ENCODE measurements around the gene LYRM7.

Gene LYRM7

DNA sequence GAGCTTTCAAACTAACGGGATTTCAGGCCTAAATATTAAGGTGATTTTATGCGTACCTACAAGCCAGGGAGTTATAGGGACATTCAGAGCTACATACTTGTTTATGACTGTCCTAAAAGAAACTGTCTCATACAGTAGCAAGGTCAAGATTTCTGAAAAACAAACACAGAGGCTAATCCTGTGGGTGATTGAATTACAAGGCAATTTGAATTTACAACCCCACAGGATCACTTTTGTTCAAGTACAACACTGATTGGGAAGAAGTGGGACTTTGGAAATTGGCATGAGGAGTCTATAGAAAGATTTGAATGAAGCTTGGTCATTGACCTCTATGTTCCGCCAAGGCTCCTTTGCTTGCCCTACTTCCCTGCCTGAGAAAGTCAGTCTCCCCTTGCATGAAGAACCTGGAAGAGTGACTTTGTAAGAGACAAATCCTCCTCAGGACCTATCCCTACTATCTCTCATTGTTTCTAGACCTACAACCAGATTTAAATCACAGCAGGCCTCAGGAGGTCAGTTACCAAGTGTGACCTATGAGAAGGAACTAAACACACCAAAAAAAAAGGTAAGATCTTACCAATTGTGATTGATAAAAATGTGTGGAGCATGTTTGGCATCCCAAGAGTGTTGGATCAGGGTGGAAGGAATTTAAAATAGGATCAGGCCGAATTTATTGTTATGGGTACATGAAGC, 54.7 kb downstream of the LYRM7 start:
- TF ChIP-seq, protein P1, sequence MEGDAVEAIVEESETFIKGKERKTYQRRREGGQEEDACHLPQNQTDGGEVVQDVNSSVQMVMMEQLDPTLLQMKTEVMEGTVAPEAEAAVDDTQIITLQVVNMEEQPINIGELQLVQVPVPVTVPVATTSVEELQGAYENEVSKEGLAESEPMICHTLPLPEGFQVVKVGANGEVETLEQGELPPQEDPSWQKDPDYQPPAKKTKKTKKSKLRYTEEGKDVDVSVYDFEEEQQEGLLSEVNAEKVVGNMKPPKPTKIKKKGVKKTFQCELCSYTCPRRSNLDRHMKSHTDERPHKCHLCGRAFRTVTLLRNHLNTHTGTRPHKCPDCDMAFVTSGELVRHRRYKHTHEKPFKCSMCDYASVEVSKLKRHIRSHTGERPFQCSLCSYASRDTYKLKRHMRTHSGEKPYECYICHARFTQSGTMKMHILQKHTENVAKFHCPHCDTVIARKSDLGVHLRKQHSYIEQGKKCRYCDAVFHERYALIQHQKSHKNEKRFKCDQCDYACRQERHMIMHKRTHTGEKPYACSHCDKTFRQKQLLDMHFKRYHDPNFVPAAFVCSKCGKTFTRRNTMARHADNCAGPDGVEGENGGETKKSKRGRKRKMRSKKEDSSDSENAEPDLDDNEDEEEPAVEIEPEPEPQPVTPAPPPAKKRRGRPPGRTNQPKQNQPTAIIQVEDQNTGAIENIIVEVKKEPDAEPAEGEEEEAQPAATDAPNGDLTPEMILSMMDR (IDR thresholded peaks at IDR 0.05; ENCODE audit: borderline replicate concordance, insufficient read depth, low read depth, low read length): no peak
- no peak overlapping the region for H3K4me3 ChIP-seq (ENCODE audit: low read depth, low read length)

DNA sequence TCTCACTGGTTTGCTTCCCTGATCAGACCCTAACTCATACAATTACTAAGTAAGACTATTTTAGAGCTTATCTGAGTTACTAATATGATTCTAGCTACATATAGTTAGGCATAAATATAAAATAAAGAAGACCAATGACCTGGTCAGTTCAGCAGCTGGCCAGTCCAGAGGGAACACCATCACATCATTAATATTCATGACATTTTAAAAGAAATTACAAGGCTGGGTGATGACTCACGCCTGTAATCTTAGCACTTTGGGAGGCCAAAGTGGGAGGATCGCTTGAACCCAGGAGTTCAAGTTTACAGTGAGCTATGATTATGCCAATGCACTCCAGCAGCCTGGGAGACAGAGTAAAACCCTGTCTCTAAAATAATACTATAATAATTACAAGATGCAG, 56.2 kb downstream of the LYRM7 start:
- no peak overlapping the region for H3K4me3 ChIP-seq (ENCODE audit: low read depth, low read length)
- TF ChIP-seq, protein P1 (IDR thresholded peaks at IDR 0.05; ENCODE audit: borderline replicate concordance, insufficient read depth, low read depth, low read length): no peak

DNA sequence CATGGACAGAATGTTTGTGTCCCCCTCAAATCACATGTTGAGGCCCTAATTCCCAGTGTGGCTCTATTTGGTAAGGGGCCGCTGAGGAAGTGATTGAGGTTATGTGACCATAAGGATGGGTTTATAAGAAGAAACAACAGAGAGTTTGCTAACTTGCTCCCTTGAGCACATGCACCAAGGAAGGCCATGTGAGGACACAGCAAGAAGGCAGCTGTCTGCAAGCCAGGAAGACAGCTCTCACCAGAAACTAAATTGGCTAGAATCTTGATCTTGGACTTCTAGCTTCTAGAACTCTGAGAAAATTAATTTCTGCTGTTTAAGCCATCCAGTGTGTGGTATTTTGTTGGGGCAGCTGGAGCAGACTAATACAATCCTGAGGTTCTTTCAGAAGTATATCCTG, 57.9 kb downstream of the LYRM7 start:
- H3K4me3 ChIP-seq (ENCODE audit: low read depth, low read length): no peak overlapping the region
- TF ChIP-seq, protein P1 (IDR thresholded peaks at IDR 0.05; ENCODE audit: borderline replicate concordance, insufficient read depth, low read depth, low read length): no peak

DNA sequence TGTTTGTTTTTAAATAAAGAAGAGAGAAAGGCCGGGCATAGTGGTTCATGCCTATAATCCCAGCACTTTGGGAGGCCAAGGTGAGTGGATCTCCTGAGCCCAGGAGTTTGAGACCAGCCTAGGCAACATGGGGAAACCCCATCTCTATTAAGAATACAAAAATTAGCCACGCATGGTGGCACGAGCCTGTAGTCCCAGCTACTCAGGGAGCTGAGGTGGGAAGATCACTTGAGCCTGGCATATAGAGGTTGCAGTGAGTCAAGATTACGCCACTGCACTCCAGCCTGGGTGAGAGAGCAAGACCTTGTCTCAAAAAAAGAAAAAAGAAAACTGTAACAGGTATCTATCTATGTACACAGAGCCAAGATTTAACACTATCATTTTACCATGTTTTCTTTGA, 58.9 kb downstream of the LYRM7 start:
- TF ChIP-seq, protein P1 (IDR thresholded peaks at IDR 0.05; ENCODE audit: borderline replicate concordance, insufficient read depth, low read depth, low read length): no peak
- no peak overlapping the region for H3K4me3 ChIP-seq (ENCODE audit: low read depth, low read length)

DNA sequence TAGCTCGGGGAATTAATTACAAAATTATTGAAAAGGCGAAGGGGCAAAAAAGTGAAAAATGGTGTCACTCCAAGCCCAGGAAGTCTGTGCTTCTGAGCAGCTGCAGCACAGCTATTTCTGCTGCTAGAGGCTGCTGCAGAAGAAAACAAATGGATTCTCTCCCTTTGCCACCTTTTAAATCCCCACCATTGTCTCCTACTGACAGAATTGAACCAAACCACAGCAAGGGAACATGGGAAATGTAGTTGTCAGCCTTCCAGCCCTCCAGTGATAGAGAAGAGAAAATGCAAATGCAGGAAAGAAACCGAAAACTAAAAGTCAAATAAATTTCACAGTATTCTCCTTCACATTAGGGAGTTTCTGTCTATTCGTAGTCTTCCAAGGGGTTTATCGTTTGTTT, 59.7 kb downstream of the LYRM7 start:
- H3K4me3 ChIP-seq (ENCODE audit: low read depth, low read length): no peak overlapping the region
- TF ChIP-seq, protein P1 (IDR thresholded peaks at IDR 0.05; ENCODE audit: borderline replicate concordance, insufficient read depth, low read depth, low read length): no peak

DNA sequence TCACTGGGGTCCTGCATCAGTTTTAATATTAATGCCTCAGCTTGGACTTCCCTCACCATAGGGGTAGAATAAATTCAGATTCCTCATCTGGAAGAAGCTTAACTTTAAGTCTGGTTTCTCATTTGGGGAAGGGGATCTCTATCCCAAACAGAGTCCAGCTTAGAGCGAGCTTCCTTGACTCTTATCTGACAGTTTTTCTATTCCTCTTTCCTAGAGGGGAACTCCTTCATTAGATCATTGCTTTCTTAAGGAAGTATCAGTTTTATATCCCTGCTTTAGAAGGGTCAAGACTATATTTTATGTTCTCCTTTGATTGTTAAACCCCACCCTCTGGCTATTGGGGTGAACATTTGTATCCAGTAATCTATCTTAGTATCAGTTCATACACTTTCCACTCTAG, 68.9 kb downstream of the LYRM7 start:
- TF ChIP-seq, protein P1 (IDR thresholded peaks at IDR 0.05; ENCODE audit: borderline replicate concordance, insufficient read depth, low read depth, low read length): no peak
- H3K4me3 ChIP-seq (ENCODE audit: low read depth, low read length): no peak overlapping the region

DNA sequence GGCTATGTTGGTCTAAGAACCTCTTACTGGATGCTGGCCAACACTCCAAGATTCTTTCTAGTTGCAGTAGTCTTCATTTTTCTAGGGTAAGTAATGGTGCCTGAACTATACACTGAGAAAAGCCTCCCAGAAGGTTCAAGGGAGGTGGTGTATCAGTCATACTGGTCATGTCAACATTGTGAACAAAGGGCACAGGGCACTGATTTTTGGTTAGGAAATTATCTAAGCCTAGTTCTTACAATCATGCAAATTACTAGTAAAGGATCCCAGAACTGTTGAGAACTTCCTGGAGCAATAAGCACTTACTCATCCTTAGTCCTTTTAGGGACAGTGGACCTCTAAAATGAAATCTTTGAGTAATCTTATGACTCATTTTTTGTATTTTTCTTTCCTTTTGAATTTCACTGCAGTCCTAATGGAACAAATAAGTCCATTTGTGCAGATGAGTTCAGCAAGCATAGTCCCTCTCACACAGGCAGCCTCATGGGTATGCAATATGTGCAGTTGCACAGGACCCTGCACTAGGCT, 72.0 kb downstream of the LYRM7 start:
- no peak overlapping the region for H3K4me3 ChIP-seq (ENCODE audit: low read depth, low read length)

More for the DNA sequence above, 72.0 kb downstream of the LYRM7 start:
- TF ChIP-seq, protein P1 (IDR thresholded peaks at IDR 0.05; ENCODE audit: borderline replicate concordance, insufficient read depth, low read depth, low read length): no peak
